Activated CD4-positive, alpha-beta T cell treated with anti-CD3 and anti-CD28 coated beads, Interleukin-2, amount 10 ng/mL, durations not matched to agents 7 days and 5 days (primary cell): Measurements from ENCODE around the gene EXOC5. TPM values are rescaled to one million over a fixed set of nuclear protein-coding genes. Genes with fewer than 3 reads are reported as not detected.
A peak's percentile ranks its signal among the peaks of the same experiment; 100 is the strongest.

Source experiments
- CTCF ChIA-PET: fragments of 350-600 bp; sonication (Branson Sonifier 250); formaldehyde crosslinking; loops from one replicate; lab custom pipeline; 2021; ENCODE audit warnings: antibody characterized with exemption; lab: Charles Lee
- POLR2A ChIA-PET: fragments of 350-600 bp; sonication (Branson Sonifier 250); formaldehyde crosslinking; loops from one replicate; lab custom pipeline; 2021; ENCODE audit warnings: antibody characterized with exemption; lab: Charles Lee
- DNase-seq: peaks from one replicate; pipeline ENCODE4 v3.0.0-alpha.2; 2020
- H3K27ac Mint-ChIP-seq: one replicate; pipeline ENCODE4 v1.8.0; 2021; ENCODE audit warnings: mild to moderate bottlenecking, moderate library complexity, mixed read lengths
- H3K27me3 Mint-ChIP-seq: one replicate; pipeline ENCODE4 v1.8.0; 2021; ENCODE audit warnings: mixed read lengths
- H3K36me3 Mint-ChIP-seq: one replicate; pipeline ENCODE4 v1.8.0; 2021; ENCODE audit warnings: low read depth, mixed read lengths
- H3K4me1 Mint-ChIP-seq: one replicate; pipeline ENCODE4 v1.8.0; 2021; ENCODE audit warnings: mixed read lengths
- H3K4me3 Mint-ChIP-seq: one replicate; pipeline ENCODE4 v1.8.0; 2021; ENCODE audit warnings: mild to moderate bottlenecking, moderate library complexity, mixed read lengths
- H3K9me3 Mint-ChIP-seq: one replicate; pipeline ENCODE4 v1.8.0; 2021; ENCODE audit warnings: mixed read lengths
- total RNA-seq, 2 experiments: library from RNA; stranded (reverse); gene quantifications; one replicate each; pipeline ENCODE4 v1.2.3, GENCODE V29; 2021

The EXOC5 gene
- total RNA-seq = 10 to 100 TPM; 59.9 to 66.5 TPM

GRCh38 chr14:57268161-57269069, at the start of gene EXOC5, which contains the start of gene AP5M1:
TSS of gene EXOC5 (minus strand) at chr14:57268905. CDS start at chr14:57268648, 257 bp downstream.
TSS of gene AP5M1 (plus strand) at chr14:57268971. CDS start at chr14:57269315, 344 bp downstream.
- peaks cover 17% of the 10 kb centered on the region for H3K36me3 Mint-ChIP-seq
- peak; percentile 95 for DNase-seq
- H3K27me3 Mint-ChIP-seq = no peaks in the 10 kb centered on the region
- H3K9me3 Mint-ChIP-seq = no peaks in the 10 kb centered on the region
- ChIA-PET POLR2A (interaction anchor here (0.5 to 0.6 kb wide), 3 partner anchors 14 to 1922 kb away, joined by 3 read pairs; no protein-coding TSS in a partner anchor), CTCF (interaction anchor here (0.6 to 3.5 kb wide), 7 partner anchors 10 to 771 kb away, joined by 3 to 12 read pairs (median 4); no protein-coding TSS in a partner anchor)
- H3K4me1 Mint-ChIP-seq = peaks cover 58% of the 10 kb centered on the region
- peak within 1 kb of the TSS; percentile 95 for H3K4me3 Mint-ChIP-seq
- peak within 1 kb of the TSS; percentile 100 for H3K27ac Mint-ChIP-seq

- Mint-ChIP-seq H3K9me3 (peaks cover 5% of the 10 kb centered on the region), H3K4me3 (no peak overlapping the region), H3K27me3 (peaks cover 2% of the 10 kb centered on the region), H3K27ac (no peak overlapping the region), H3K36me3 (peaks cover 7% of the 10 kb centered on the region), H3K4me1 (peaks cover 5% of the 10 kb centered on the region)
- POLR2A ChIA-PET = no interaction called here
- DNase-seq = peak; percentile 84
- CTCF ChIA-PET = no interaction called here
Measured at GRCh38 chr14:57317248-57317833, 48.6 kb upstream of the EXOC5 start.

GRCh38 chr14:57314396-57315089, 45.8 kb upstream of the EXOC5 start:
- H3K9me3 Mint-ChIP-seq = peaks cover 5% of the 10 kb centered on the region
- ChIA-PET POLR2A (no interaction called here), CTCF (interaction anchor here (0.5 to 0.7 kb wide), 2 partner anchors 82 to 823 kb away, joined by 3 read pairs; no protein-coding TSS in a partner anchor)
- H3K4me3 Mint-ChIP-seq = no peak overlapping the region
- no peak for DNase-seq
- H3K4me1 Mint-ChIP-seq = peaks cover 5% of the 10 kb centered on the region
- H3K27ac Mint-ChIP-seq = no peak overlapping the region
- peaks cover 7% of the 10 kb centered on the region for H3K36me3 Mint-ChIP-seq
- H3K27me3 Mint-ChIP-seq = peaks cover 2% of the 10 kb centered on the region

GRCh38 chr14:57302883-57303282, 34.2 kb upstream of the EXOC5 start:
- H3K36me3 Mint-ChIP-seq = no peaks in the 10 kb centered on the region
- CTCF ChIA-PET = interaction anchor here (0.6 kb wide), 1 partner anchor 452 kb away, joined by 6 read pairs; no protein-coding TSS in a partner anchor

GRCh38 chr14:57299511-57299910, 30.8 kb upstream of the EXOC5 start:
- Mint-ChIP-seq H3K27ac (no peak overlapping the region), H3K36me3 (no peaks in the 10 kb centered on the region), H3K4me3 (no peak overlapping the region), H3K9me3 (no peaks in the 10 kb centered on the region), H3K27me3 (no peaks in the 10 kb centered on the region), H3K4me1 (no peaks in the 10 kb centered on the region)
- CTCF ChIA-PET = no interaction called here
- POLR2A ChIA-PET = no interaction called here
- DNase-seq = no peak

More at GRCh38 chr14:57302883-57303282, 34.2 kb upstream of the EXOC5 start:
- DNase-seq = no peak
- Mint-ChIP-seq H3K4me1 (no peaks in the 10 kb centered on the region), H3K9me3 (no peaks in the 10 kb centered on the region), H3K27ac (no peak overlapping the region), H3K27me3 (peaks cover 16% of the 10 kb centered on the region), H3K4me3 (no peak overlapping the region)
- POLR2A ChIA-PET = no interaction called here

- ChIA-PET CTCF (no interaction called here), POLR2A (no interaction called here)
- Mint-ChIP-seq H3K27me3 (no peaks in the 10 kb centered on the region), H3K9me3 (no peaks in the 10 kb centered on the region), H3K4me3 (no peak overlapping the region), H3K27ac (no peak overlapping the region), H3K36me3 (no peaks in the 10 kb centered on the region), H3K4me1 (no peaks in the 10 kb centered on the region)
- DNase-seq = no peak
Measured at GRCh38 chr14:57297852-57298251, 29.1 kb upstream of the EXOC5 start.

GRCh38 chr14:57295239-57295638, 26.5 kb upstream of the EXOC5 start:
- Mint-ChIP-seq H3K4me1 (no peaks in the 10 kb centered on the region), H3K9me3 (no peaks in the 10 kb centered on the region), H3K4me3 (no peak overlapping the region), H3K36me3 (no peaks in the 10 kb centered on the region), H3K27ac (no peak overlapping the region), H3K27me3 (no peaks in the 10 kb centered on the region)
- no peak for DNase-seq
- POLR2A ChIA-PET = no interaction called here
- CTCF ChIA-PET = interaction anchor here (1.1 kb wide), 1 partner anchor 38 kb away, joined by 3 read pairs; no protein-coding TSS in a partner anchor

- H3K27ac Mint-ChIP-seq = no peak overlapping the region
- H3K27me3 Mint-ChIP-seq = no peaks in the 10 kb centered on the region
- H3K4me3 Mint-ChIP-seq = no peak overlapping the region
- H3K9me3 Mint-ChIP-seq = no peaks in the 10 kb centered on the region
- ChIA-PET POLR2A (no interaction called here), CTCF (interaction anchor here (0.8 to 1.1 kb wide), 2 partner anchors 13 to 37 kb away, joined by 3 read pairs; no protein-coding TSS in a partner anchor)
- H3K4me1 Mint-ChIP-seq = no peaks in the 10 kb centered on the region
- no peak for DNase-seq
- peaks cover 1% of the 10 kb centered on the region for H3K36me3 Mint-ChIP-seq
Measured at GRCh38 chr14:57293866-57294837, 25.4 kb upstream of the EXOC5 start.

- Mint-ChIP-seq H3K9me3 (no peaks in the 10 kb centered on the region), H3K4me1 (no peaks in the 10 kb centered on the region), H3K27ac (no peak overlapping the region), H3K36me3 (peaks cover 6% of the 10 kb centered on the region), H3K27me3 (no peaks in the 10 kb centered on the region), H3K4me3 (no peak overlapping the region)
- ChIA-PET POLR2A (no interaction called here), CTCF (interaction anchor here (1.7 kb wide), 1 partner anchor 13 kb away, joined by 3 read pairs; no protein-coding TSS in a partner anchor)
- no peak for DNase-seq
Measured at GRCh38 chr14:57291692-57292647, 23.3 kb upstream of the EXOC5 start.

GRCh38 chr14:57290751-57291150, 22.0 kb upstream of the EXOC5 start:
- Mint-ChIP-seq H3K4me1 (no peaks in the 10 kb centered on the region), H3K27me3 (no peaks in the 10 kb centered on the region), H3K36me3 (peaks cover 6% of the 10 kb centered on the region), H3K9me3 (no peaks in the 10 kb centered on the region), H3K4me3 (no peak overlapping the region), H3K27ac (no peak overlapping the region)
- POLR2A ChIA-PET = no interaction called here
- CTCF ChIA-PET = no interaction called here
- no peak for DNase-seq

- no peaks in the 10 kb centered on the region for H3K4me1 Mint-ChIP-seq
- POLR2A ChIA-PET = no interaction called here
- CTCF ChIA-PET = no interaction called here
- no peak overlapping the region for H3K4me3 Mint-ChIP-seq
- H3K27ac Mint-ChIP-seq = no peak overlapping the region
- DNase-seq = no peak
- peaks cover 21% of the 10 kb centered on the region for H3K36me3 Mint-ChIP-seq
- H3K9me3 Mint-ChIP-seq = no peaks in the 10 kb centered on the region
- H3K27me3 Mint-ChIP-seq = no peaks in the 10 kb centered on the region
Measured at GRCh38 chr14:57287745-57288144, 19.0 kb upstream of the EXOC5 start.
